Epithelial cell of prostate (primary cell): ENCODE results near the gene UCHL3.
A peak's percentile ranks its signal among the peaks of the same experiment; 100 is the strongest.

Experiments
- DNase-seq: peaks from one replicate; pipeline ENCODE4 v3.0.0-alpha.2; 2011; ENCODE audit warnings: low read depth, low spot score
- H3K27ac ChIP-seq: fragments of 450-650 bp; 2 replicates; pipeline ENCODE4 v1.5.1; 2017; ENCODE audit warnings: mild to moderate bottlenecking

UCHL3 gene

DNA sequence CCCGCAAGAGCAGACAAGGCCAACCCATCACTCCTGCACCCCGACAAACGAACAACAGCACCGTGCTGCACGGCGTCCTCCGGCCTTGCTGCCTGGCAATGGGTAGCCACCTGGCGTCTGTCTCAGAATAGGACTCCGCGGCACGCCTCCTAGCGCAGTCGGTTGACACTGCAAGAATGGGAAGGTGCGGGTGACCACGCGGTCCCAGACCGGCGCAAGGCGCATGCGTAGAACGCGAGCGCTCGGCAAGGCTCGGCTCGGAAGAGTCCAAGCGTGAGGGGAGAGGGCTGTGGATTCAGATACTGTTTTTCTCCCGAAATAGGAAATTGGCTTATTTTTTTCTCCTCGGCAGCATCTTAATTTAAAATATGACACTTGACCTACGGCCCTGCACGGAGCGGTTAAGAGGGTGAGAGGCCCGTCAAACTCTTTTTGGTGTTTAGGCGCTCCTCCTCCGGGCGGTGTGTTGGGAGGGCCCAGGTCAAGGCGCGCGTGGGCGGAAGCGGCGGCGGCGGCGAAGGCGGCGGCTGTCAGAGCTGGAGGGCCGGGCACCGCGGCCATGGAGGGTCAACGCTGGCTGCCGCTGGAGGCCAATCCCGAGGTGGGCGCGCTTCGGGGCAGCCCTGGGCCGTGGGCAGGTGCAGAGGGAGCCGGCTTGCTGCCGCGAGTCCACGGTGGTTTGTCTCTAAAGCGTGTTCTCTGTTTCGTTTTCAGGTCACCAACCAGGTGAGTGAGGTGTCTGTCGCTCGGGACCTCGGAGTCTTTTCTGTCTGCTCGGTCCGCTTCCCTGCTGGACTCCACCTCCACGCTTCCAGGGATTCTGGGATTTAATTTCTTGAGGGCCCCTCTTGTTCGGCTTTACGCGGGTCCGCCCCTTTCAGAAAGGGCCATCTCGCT lies at the start of gene UCHL3:
Gene UCHL3, plus strand, starts transcription at position 530 of the 897 bp plus-strand sequence. Its CDS starts 30 bp downstream, at position 560.
- peak; percentile 75 for DNase-seq
- H3K27ac ChIP-seq: peak within 1 kb of the TSS; percentile 86

DNA sequence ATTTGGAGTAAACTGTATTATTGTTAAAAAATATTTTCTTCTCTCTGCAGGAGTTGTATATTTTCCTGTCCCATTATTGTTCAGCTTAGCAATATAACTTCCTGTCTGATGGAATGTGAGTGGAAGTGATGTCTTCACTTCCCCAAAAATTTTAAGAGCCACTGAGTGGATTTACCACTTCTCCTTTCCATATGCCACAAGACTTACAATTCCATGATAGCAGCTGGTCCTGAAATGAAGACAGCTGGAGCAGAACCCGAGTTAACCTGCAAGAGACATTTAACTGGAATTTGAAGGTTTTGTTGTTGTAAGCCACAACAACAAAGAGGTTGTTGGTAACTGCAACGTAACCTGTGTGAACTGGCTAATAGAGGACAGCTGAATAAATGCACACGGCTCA lies 44.3 kb upstream of the UCHL3 start:
- DNase-seq: no peak
- H3K27ac ChIP-seq: no peak overlapping the region

DNA sequence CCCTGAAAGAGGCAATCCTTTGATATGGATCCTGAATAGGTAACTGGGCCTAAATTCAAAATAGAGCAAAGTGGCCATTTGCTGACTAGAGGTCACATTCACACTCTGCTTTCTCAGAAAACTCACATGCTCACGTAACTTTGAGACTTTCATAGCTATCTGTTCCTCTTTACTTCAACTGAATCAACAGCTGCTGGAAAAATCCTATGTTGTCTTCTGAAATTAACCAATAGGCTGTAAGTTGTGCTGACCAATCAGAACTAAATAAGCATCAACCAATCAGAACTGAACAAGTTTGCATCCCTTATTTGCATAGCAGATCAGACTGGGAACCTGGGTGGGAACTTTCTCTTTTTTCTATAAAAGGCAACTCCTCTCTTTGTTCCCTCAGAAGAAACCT lies 43.6 kb upstream of the UCHL3 start:
- H3K27ac ChIP-seq: no peak overlapping the region
- no peak for DNase-seq

DNA sequence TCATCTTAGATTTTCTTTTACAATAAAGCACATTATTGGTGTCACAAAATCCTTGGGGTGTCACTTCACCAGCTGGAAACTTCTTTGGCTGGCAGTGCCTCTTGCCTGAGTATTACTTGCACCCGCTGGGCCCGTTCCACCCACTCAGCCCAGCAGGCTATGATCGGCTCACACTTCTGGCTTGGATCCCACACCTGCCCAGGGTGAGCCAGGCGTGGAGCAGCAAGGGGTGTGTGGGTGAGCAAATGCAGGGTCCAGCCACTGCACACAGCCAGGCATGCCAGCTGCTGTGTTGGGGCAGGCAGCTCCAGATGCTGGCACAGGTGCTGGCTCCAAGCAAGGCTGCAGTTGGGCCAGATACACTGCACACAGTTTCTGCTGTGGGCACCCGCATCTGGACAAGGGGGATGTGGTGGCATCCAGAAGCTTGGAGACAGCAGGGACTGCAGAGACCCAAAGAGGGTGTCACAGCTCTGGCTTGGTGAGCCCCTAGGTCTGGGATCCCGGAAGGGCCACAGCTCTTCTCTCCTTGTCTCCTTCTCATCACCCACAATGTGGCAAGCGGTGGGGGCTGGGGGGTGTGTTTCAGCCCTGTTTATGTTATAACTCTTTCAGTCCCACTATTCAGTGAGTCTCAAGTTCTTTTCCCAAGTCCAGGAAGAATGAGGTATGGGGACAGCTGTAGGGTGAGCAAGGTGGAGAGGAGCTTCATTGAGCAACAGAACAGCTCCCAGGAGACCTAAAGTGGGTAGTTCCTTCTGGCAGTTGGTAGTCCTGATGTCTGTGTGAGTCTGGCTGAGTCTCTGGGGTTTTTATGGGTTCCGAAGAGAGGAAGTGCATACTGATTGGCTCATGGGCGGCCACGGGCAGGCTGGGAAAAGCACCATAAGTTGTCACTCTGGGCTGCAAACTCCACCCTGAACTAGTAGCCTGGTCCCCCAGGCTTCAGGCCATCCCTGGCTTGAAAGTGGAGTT lies 42.3 kb upstream of the UCHL3 start:
- DNase-seq: no peak
- H3K27ac ChIP-seq: no peak overlapping the region

DNA sequence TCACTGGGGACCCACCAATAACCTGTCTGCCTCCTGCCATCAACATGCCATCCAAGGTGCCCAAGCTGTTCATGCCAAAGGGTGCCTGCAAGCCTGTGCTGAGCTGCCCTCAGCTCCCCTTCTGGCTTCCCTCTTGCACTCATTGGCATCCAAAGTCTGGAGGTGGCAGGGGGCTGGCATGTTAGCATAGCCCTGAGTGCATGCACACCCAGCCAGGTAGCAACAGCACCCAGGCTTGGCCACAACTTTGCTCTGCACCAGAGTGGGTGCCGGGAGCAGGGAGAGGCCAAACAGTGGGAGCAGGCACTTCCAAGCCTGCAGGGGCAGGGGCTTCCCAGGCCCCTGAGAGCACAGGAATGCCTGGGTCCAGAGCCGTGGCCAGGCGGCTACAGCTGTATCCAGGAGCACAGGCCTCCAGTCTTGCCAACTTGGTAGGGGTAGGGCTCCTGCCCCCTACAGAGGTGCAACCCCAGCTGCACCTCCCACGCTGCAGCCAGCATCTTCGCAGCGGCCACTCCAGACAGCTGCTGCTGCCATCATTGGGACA lies 41.5 kb upstream of the UCHL3 start:
- DNase-seq: no peak
- H3K27ac ChIP-seq: no peak overlapping the region

DNA sequence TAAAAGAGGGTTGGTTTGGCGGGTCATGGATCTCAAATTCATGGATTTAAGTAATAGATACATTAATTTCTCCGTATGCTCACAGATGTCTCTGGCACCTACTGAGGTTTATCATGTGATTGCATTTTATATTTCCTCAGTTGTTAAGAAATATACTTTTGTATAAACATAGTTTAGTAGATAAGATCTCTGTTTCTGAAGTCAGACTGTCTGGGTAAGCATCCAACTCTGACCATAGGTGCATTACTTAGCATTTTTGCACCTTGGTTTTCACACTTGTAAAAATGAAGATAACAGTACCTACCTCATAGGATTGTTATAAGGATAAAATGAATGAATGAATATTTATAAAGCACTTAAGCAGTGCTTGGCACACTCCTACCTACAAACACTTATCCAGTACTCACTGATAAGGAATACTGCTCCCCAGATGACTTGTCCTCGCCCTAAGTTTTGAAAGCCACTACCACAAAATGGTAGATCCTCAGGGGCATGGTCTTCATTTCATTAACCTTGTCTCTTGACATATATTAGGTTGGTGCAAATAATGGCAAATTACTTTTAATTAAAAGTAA lies 38.5 kb upstream of the UCHL3 start:
- DNase-seq: no peak
- H3K27ac ChIP-seq: no peak overlapping the region

DNA sequence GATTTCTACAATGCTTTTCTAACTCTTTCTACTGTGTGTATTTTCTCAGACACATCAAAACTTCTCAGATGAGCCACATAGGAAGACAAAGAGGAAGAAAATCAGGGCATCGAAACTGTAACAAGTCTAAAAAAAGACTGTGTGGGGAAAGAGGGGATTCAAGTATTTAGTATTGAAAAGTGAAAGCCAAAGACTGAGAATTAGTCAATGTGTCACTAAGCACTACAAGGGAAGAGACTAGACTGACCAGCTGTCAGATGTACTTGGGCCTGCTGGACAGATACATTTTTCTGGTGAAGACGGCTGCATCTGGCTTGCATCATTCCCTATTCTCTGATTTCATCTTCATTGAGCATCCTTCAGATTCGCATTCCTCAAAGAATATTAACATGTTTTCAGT lies 37.3 kb upstream of the UCHL3 start:
- no peak overlapping the region for H3K27ac ChIP-seq
- DNase-seq: no peak

DNA sequence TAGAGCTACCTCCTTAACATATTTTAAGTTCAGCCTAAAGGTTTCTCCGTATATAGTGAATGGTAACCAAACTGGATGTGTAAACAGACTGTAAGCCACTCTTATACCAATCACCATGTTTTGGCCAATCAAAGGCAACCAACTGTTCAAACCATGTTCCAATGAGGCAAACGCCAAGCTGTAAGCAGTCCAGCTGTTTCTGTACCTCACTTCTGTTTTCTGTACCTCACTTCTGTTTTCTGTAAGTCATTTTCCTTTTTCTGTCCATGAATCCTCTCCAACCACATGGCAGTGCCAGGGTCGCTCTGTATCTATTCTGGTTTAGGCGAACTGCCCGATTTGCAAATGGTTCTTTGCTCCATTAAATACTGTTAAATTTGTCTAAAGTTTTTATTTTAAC lies 36.3 kb upstream of the UCHL3 start:
- no peak overlapping the region for H3K27ac ChIP-seq
- DNase-seq: no peak

DNA sequence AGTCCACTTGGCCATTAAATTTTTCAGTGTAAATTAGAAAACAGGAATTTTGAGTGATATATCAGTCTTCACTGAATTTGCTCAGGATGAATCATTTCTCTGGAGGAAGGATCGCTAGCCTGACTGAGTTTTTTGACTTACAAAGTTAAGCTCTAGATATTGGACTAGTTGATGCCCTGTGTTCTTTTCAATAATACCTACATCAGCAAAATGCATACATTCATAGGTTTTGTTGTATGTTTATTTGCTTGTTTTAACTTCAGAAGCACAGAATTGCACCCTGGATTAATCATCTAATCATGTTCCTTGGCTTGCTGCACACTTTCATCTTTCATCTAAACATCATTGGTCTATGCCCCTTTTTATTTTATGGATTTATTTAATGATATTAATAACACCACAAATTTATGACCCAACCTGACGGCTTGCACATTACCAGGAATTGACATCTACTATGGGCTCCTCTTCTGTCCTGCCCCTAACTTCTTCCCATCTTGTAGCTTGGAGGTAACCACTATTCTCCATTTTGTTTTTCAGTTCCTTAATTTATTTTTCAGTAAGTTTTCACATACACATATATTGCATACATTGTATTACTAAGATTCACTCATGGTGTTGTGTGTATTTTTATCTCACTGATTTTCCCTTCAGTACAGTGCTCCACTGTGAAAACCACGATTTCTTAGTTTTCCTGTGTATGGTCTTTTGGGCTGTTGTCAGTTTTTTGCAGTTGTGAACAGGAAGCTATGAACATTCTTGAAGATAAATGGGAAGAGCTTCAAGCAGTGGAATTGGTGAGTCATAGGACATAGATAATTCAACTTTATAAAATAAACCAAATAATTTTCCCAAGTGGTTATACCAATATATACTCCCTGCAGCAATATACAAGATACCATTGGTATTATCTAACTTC lies 35.3 kb upstream of the UCHL3 start:
- no peak for DNase-seq
- H3K27ac ChIP-seq: no peak overlapping the region

DNA sequence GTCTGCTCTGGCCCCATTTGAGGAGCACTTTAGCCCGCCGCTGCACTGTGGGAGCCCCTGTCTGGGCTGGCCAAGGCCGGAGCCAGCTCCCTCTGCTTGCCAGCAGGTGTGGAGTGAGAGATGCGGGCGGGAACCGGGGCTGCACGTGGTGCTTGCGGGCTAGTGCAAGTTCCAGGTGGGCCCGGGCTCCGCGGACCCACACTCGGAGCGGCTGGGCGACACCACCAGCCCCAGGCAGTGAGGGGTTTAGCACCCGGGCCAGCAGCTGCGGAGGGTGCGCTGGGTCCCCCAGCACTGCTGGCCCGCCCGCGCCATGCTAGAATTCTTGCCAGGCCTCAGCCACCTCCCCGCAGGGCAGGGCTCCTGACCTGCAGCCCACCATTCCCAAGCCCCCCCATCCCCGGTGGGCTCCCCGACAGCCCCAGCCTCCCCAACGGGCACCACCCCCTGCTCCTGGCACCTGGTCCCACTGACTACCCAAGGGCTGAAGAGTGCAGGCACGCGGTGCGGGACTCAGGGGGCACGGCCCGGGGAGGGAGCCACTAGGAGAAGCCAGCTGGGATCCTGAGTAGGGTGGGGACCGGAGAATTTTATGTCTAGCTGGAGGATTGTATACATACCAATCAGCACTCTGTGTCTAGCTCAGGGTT lies 31.0 kb upstream of the UCHL3 start:
- no peak for DNase-seq
- H3K27ac ChIP-seq: no peak overlapping the region

DNA sequence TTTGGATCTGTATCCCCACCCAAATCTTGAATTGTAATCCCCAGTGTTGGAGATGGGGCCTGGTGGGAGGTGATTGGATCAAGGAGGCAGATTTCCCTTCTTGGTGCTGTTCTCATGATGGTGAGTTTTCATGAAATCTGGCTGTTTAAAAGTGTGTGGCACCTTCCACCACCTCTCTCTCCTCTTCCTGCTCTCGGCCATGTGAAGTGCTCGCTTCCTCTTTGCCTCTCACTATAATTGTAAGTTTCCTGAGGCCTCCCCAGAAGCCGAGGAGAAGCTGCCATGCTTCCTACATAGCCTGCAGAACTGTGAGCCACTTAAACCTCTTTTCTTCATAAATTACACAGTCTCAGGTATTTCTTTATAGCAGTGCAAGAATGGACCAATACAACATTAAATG lies 27.6 kb upstream of the UCHL3 start:
- no peak overlapping the region for H3K27ac ChIP-seq
- no peak for DNase-seq

DNA sequence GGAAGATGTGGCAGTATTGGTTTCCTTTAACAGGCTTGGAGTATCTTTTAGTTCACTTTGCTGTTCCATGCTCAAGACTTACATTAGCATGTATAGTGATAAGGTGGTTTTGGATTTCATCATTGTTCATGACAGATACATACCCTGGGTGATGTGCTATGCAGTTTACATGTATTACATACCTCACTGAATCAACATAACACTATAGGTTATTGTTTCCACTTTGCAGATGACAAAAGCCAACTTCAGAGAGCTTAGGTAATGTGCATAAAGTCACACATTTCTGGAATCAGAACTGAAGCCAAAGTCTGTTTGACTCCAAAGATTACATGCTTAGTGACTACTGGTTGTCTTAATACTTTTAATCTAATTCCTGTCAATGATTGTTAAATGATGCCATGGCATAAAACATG lies 19.0 kb upstream of the UCHL3 start:
- H3K27ac ChIP-seq: no peak overlapping the region
- no peak for DNase-seq

DNA sequence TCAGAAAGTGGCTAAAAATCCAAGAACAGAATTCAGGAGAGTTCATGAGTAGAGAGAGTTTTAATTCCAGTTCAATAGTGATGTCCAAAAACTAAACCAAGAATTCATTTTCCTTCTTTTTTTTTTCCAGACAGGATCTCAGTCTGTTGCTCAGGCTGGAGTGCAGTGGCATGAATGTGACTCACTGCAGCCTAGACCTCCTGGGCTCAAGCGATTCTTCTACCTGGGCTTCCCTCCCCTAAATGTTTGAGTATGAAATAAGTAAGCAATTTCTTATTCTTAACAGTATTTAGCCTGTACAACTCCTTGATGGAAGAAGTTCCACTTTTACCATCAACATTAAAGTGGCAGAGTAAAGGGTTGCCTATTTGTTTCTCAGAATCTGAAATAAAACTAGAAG lies 15.7 kb upstream of the UCHL3 start:
- H3K27ac ChIP-seq: no peak overlapping the region
- DNase-seq: no peak

DNA sequence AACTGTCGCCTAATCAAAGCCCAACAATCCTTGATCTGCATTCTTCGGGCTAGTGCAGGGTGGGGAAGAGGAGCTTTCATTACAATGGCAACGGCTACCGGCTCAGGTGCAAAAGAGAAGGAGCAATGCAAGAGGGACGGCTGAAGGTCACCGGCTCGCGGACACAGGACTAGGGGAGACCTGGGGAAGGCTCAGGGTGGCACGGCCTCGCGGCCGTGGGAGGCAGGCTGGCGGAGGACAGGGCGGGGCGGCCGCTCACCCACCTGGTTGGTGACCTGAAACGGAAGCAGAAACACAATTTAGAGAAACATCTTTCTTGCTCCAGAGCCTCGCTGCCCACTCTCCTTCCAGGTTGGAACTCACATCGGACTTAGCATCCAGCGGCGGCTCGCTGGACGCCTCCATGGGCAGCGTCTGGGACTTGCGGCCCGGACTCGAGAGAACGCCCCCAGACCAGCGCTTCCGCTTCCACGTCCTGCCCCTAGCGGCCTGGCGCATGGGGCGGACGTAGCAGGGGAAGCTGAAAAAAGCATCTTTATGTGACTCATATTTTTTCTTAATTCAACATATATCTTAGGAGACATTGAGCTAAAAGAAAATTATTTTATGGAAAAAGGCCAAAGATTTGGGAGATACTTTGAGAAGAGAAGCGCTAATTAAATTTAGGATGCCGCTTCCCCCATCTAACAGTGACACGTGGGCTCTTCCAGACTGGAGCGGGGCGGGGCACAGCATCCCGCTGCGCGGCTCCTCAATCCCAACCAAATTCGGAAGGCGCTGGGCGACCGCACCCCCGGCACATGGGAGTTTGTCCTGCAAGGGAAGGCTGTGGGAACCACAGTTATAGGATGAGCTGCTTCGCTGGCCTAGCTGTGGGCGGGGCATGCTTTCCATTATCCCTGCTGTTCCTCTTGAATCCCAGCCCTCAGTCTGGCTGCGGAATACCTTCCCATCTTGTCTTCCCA lies 11.9 kb upstream of the UCHL3 start, which contains the start of gene COMMD6:
Gene COMMD6, minus strand, starts transcription at position 441 of the 965 bp plus-strand sequence. Its CDS starts 36 bp downstream, at position 405.
- H3K27ac ChIP-seq: peak within 1 kb of the TSS; percentile 40
- peak; percentile 20 for DNase-seq

DNA sequence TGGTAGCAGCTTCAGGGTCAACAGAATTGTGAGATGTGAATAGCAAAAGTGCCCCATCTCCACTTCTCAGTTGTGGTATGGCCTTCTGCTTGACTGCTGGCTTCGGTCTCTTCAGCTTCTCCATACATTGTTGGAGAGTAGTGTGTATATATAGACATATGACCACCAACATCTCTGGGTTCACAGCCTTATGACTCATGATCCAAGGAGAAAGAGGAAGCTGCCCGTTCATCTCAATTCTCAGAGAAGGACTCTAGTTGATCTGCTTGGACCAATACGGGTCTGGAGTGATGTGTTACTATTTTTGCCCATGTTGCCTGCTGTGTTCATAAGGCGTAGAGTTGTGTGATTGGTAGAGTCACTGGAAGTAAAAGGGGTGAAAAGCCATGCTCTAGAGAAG lies 8.3 kb upstream of the UCHL3 start:
- H3K27ac ChIP-seq: no peak overlapping the region
- no peak for DNase-seq

DNA sequence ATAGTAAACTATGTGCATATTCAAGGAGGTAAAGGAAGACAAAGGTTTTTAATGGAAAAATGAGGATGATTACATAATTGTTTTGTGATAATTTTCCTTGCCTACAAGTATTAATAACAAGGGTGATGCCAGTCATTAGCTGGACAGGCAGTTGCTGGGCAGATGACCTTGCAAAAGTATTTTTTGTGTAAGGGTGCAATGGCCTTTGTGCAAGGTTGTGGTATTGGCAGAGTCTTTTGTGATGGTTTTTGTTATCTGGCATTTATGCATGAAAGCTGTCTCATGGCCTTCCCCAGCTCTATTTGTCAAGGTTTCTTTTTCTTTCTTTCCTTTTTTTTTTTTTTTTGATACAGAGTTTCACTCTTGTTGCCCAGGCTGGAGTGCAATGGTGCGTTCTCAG lies 7.6 kb upstream of the UCHL3 start:
- no peak for DNase-seq
- no peak overlapping the region for H3K27ac ChIP-seq

DNA sequence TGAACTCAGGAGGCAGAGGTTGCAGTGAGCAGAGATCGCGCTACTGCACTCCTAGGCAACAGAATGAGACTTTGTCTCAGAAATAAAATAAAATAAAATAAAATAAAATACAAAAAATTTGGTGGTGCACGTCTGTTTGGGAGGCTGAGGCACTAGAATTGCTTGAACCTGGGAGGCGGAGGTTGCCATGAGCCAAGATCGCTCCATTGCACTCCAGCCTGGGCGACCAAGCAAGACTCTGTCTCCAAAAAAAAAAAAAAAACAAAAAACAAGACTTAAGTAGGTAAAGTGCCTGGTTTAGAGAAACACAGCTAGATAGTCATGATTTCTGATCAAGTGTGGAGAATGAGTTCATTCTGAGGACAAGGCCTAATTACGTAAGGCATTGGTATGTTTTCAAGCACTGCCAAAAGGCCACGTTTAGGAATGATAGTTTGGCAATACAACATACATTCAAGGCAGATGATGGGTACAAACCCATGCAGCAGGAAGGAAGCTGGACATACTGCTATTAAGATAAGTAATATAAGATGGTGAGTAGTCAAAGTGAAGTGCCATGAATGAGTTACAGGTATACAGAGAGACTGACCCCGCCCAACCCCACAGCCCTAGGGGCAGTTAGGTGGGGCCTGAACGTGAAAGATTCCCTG lies 4.8 kb upstream of the UCHL3 start:
- H3K27ac ChIP-seq: peak overlapping the region; percentile 58
- DNase-seq: peak; percentile 59
